ENCODE measurements around the gene LRP1B.
"Not testable (repeated sequence)": the region's sequence is repeated elsewhere in the genome, so short reads cannot be mapped to it uniquely, and the experiment has no call there.

The LRP1B gene

DNA sequence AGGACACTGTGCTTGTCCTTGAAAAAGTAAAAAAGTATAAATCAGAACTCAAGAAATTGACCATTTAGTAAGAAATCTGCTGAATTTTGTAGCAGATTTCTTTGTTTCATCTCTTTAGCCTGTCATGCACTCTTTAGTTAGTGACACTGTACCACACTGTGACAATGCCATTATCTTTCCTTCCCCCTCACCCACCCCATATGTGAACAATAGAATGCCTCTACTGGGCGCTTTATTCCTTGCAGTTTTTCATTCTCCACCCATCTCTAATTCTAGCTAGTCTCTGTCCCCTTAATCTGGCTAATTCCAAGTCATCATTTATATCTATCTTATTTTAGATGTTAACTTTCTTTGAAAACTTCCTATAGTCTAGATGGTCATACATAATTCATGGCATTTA lies 241.0 kb downstream of the LRP1B start:
- H3K27ac Mint-ChIP-seq = no peak overlapping the region
- CTCF ChIA-PET = no interaction called here
- H3K4me1 Mint-ChIP-seq = no peaks in the 10 kb centered on the region
- H3K4me3 Mint-ChIP-seq = no peak overlapping the region
- DNase-seq = no peak
- no peaks in the 10 kb centered on the region for H3K27me3 Mint-ChIP-seq
- H3K9me3 Mint-ChIP-seq = peaks cover 11% of the 10 kb centered on the region
- no peaks in the 10 kb centered on the region for H3K36me3 Mint-ChIP-seq

DNA sequence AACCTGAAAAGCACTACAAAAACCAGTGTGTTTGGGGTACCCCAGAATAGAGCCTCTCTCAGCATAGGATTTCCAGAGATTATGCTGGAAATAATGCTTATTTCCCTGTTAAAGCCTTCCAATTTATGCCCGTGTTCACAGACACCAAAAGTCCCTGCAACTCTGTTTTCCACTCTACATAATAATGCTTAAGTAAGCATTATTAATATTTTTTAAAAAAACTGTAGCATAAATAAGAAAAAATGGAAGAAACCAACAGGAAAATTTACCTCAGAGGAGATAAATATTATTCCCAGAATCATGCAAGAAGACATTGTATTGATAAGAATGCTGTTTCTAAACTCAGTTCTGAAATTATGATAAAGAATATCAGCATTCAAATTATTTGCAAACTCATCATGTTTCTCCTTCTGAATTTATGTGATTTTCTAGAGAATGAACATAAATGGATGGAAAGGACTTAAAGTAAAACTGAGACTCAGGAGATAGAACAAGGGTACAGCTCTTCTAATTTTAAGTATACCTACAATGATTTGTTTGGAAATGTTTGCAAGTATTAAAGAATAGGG lies 241.7 kb downstream of the LRP1B start:
- DNase-seq = no peak
- CTCF ChIA-PET = no interaction called here
- H3K4me3 Mint-ChIP-seq = no peak overlapping the region
- no peaks in the 10 kb centered on the region for H3K4me1 Mint-ChIP-seq
- H3K27ac Mint-ChIP-seq = no peak overlapping the region
- H3K27me3 Mint-ChIP-seq = no peaks in the 10 kb centered on the region
- peaks cover 11% of the 10 kb centered on the region for H3K9me3 Mint-ChIP-seq
- H3K36me3 Mint-ChIP-seq = no peaks in the 10 kb centered on the region

DNA sequence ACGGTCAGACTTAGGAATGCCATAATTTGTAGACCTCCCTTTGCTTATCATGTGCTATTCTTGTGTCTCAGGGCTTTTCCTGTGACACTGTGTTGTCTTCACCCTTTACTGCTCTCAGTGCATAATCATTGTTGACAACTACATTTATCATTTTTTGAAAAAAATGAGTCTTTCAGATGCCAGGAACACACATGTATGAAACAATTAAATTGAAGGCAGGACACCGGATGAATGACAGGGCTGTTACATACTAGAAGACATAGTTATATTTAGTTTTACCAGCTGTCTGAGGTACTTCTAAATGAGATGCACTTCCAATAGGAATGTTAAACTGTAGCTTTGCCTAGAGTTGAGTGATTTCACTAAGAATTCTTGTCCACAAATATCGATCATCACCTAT lies 243.5 kb downstream of the LRP1B start:
- H3K27me3 Mint-ChIP-seq = no peaks in the 10 kb centered on the region
- no peak for DNase-seq
- H3K4me1 Mint-ChIP-seq = no peaks in the 10 kb centered on the region
- H3K9me3 Mint-ChIP-seq = peaks cover 11% of the 10 kb centered on the region
- CTCF ChIA-PET = no interaction called here
- H3K36me3 Mint-ChIP-seq = no peaks in the 10 kb centered on the region
- H3K27ac Mint-ChIP-seq = no peak overlapping the region
- H3K4me3 Mint-ChIP-seq = no peak overlapping the region

DNA sequence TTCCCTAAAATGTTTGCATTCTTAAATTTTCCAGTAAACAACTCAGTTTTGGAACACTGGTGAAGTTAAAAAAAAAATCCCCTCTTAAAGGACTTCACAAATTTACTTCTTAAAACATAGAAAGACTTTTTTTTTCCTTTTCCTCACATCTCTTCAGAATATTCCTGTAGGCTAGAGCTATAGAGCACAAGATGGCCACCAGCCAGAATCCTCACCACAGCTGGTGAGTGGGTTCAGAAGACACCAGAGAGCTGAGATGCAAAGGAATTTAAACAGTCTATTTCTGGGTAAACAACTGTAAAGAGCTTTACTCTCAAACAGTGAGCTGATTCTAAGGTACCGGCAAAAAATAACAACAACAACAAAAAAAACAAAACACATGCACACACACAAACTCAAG lies 252.8 kb downstream of the LRP1B start:
- no peak for DNase-seq
- Mint-ChIP-seq H3K27ac (no peak overlapping the region), H3K27me3 (no peaks in the 10 kb centered on the region), H3K4me1 (no peaks in the 10 kb centered on the region), H3K4me3 (no peak overlapping the region), H3K9me3 (no peaks in the 10 kb centered on the region), H3K36me3 (no peaks in the 10 kb centered on the region)
- CTCF ChIA-PET = no interaction called here

DNA sequence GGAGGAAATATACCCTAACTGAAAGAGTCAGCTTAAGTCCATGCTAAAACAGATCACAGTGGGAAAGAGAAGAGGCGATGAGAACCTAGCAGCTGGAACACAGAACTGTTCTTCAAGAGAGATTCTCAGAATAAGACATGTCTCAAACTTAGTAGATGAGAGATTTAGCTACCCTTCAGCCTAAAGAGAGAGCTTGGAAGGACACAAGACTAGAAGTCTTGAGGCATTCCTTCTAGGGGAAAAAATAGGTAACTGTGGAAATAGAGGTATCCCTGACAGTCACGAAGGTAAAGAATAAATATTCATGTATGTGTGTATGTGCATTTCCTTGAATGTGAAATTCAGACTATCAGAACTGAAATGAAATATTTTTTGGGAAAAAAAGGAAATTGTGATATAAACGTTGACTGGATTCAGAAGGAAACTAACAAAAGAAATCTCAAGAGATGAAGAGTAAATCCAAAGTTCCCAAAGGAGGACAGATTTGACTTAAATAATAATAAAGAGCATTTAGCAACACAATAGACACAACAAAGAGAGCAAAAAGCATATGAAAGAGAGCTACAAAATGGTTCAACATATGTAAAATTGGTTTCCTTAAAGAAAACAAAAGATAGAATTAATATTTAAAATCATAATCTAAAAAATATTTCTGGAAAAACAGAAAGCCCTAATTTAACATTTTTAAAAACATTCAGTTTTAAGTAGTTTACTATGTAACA lies 258.7 kb downstream of the LRP1B start:
- H3K9me3 Mint-ChIP-seq = peaks cover 7% of the 10 kb centered on the region
- DNase-seq = no peak
- CTCF ChIA-PET = no interaction called here
- no peaks in the 10 kb centered on the region for H3K4me1 Mint-ChIP-seq
- H3K27me3 Mint-ChIP-seq = no peaks in the 10 kb centered on the region
- no peak overlapping the region for H3K27ac Mint-ChIP-seq
- no peaks in the 10 kb centered on the region for H3K36me3 Mint-ChIP-seq
- no peak overlapping the region for H3K4me3 Mint-ChIP-seq

DNA sequence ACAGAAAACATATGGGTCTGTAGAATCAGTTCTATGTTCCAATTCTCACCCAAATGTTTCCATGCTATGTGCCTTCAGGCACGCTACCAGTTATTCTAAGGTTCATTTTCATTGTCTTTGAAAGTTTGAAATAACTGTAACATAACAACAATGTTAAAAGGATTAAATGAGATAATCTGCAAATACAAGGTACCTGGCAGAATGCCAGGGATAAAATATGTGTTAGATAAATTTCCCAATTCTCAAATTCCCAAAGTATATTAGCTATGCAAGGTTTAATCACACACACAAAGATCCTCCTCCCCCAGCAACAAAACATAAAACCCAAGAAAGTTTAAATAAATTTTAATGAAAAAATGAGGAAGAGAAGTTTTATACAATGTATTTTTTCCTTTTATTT lies 261.2 kb downstream of the LRP1B start:
- H3K36me3 Mint-ChIP-seq = no peaks in the 10 kb centered on the region
- H3K9me3 Mint-ChIP-seq = peaks cover 12% of the 10 kb centered on the region

DNA sequence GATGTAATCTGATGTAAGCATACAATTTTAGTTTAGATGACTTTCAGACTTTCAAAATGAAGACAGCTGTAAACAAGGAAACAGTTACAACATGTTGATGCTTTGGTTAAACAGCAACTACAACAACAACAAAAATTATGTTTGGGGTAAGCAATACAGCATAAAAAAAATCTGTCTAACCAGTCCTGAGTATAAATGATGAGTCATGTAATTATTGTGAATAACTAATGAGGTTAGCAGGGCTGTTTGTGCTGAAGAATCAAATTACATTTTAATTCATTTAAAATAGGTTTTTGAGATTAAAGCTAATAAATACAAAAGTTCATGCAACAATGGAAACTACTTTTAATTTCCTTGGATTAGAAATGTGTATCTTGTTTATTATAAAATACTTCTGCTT lies 266.9 kb downstream of the LRP1B start:
- Mint-ChIP-seq H3K4me1 (no peaks in the 10 kb centered on the region), H3K9me3 (peaks cover 9% of the 10 kb centered on the region), H3K27ac (no peak overlapping the region), H3K36me3 (no peaks in the 10 kb centered on the region), H3K27me3 (no peaks in the 10 kb centered on the region), H3K4me3 (no peak overlapping the region)
- no peak for DNase-seq
- CTCF ChIA-PET = no interaction called here

More for the DNA sequence above, 261.2 kb downstream of the LRP1B start:
- no peak for DNase-seq
- H3K27ac Mint-ChIP-seq = no peak overlapping the region
- CTCF ChIA-PET = no interaction called here
- no peaks in the 10 kb centered on the region for H3K27me3 Mint-ChIP-seq
- no peak overlapping the region for H3K4me3 Mint-ChIP-seq
- no peaks in the 10 kb centered on the region for H3K4me1 Mint-ChIP-seq

DNA sequence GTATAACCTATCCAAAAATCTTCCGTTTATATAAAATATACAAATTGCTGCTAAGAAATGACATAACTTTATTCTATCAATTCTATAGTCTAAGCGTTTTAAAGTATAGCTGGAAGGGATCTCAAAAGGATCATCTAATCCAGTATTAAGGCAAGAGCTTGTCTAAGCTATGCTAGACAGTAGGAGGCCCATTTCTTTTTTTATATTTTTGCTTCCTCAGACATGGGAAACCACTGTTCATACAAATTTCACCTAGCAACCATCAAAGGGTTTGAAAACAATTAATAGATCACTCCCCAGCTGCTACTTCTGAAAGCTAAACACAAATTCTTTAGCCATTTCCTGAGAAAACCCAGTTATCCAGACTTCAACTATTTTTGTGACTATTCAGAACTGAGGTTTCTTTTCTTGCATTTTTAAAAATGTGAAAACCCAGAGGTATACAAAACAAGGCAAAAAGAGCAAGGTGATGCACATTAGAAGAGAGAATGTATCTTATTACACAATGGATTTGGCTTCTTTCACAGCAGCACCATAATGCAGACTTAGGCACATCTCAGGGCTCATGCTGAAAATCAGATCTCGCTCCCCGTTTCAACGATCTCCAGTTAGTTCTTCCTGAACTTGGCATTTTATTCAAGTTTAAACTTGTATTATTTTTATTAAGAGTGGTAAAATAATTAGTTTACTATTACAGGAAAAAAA lies 274.4 kb downstream of the LRP1B start:
- no peak for DNase-seq
- Mint-ChIP-seq H3K4me3 (no peak overlapping the region), H3K9me3 (peaks cover 5% of the 10 kb centered on the region), H3K36me3 (no peaks in the 10 kb centered on the region), H3K4me1 (no peaks in the 10 kb centered on the region), H3K27ac (no peak overlapping the region), H3K27me3 (no peaks in the 10 kb centered on the region)
- CTCF ChIA-PET = no interaction called here

DNA sequence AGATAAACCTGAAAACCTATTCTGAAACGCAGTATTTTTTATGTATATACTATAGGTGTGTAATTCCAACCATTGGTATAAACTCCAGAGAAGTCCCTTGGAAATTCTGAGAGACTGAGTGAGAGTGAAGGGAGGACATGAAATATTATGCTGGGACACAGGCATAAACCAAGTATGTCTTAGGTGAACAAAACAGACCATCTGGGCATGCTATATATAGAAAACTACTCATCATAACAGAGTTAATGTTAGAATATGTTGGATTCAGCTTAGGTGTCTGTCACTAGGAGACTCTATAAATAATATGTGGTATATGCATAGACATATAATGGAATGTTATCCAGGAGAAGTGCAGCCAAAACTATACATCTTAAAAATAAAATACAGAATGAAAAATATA lies 282.6 kb downstream of the LRP1B start:
- H3K4me3 Mint-ChIP-seq = no peak overlapping the region
- H3K27ac Mint-ChIP-seq = no peak overlapping the region
- no peaks in the 10 kb centered on the region for H3K4me1 Mint-ChIP-seq
- no peaks in the 10 kb centered on the region for H3K9me3 Mint-ChIP-seq
- H3K27me3 Mint-ChIP-seq = no peaks in the 10 kb centered on the region
- no peaks in the 10 kb centered on the region for H3K36me3 Mint-ChIP-seq
- CTCF ChIA-PET = no interaction called here
- no peak for DNase-seq

DNA sequence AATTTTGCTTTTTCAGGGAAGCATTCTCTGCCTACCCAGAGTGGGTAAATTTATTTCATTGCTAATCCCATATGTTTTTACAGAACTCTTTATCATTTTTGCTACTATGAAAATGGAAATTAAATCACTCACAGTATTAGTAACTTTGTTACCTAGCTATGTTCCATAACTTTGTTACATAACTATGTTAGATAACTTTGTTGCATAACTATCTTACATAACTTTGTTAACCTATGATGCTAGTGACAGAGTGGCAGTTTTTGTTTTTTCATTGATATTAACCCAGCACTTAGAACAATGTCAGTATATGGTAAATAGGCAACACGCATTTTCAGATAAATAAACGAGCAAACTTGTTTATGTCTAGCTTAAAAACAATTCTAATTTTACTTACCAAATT lies 286.6 kb downstream of the LRP1B start:
- CTCF ChIA-PET = no interaction called here
- Mint-ChIP-seq H3K9me3 (peaks cover 5% of the 10 kb centered on the region), H3K4me1 (no peaks in the 10 kb centered on the region), H3K27ac (no peak overlapping the region), H3K27me3 (no peaks in the 10 kb centered on the region), H3K4me3 (no peak overlapping the region), H3K36me3 (no peaks in the 10 kb centered on the region)
- no peak for DNase-seq

DNA sequence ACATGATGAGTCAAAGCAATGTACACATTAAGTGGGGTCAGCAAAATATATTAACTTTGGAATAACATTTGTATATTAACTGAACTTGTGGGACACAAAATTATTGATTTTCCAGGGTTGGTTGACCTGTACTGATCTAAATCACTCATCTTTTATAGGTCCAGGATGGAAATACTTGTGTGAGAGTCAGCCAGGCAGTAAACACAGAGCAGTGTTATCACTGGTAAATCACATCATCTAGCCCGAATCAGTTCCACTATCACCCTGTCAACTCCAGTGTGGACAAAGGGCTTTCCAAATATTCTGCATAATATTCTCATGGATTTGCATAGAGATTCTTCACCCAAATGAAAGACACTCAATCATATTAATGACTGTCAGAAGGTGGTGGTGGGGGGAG lies 295.7 kb downstream of the LRP1B start:
- Mint-ChIP-seq H3K27me3 (no peaks in the 10 kb centered on the region), H3K9me3 (peaks cover 2% of the 10 kb centered on the region), H3K4me1 (no peaks in the 10 kb centered on the region), H3K36me3 (no peaks in the 10 kb centered on the region), H3K4me3 (no peak overlapping the region), H3K27ac (no peak overlapping the region)
- CTCF ChIA-PET = no interaction called here
- DNase-seq = no peak

DNA sequence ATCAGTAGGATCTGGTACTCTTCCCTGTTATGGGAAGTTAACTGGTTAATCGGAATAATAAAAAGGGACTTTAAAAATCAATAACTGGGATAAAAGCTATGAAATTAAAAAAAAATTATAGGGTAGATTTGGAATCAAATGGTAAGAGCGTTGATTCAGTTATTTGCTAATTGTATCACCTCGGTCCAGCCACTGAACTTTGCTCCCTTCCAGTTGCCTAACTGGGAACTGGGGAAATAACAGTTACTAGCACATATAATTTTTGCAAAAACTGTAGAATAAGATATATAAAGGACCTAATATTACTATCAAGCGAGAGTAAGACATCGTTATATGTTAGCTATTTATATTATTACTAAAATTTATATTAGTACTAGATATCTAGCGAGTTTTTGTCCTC lies 302.1 kb downstream of the LRP1B start:
- CTCF ChIA-PET = no interaction called here
- H3K4me1 Mint-ChIP-seq = no peaks in the 10 kb centered on the region
- H3K4me3 Mint-ChIP-seq = no peak overlapping the region

DNA sequence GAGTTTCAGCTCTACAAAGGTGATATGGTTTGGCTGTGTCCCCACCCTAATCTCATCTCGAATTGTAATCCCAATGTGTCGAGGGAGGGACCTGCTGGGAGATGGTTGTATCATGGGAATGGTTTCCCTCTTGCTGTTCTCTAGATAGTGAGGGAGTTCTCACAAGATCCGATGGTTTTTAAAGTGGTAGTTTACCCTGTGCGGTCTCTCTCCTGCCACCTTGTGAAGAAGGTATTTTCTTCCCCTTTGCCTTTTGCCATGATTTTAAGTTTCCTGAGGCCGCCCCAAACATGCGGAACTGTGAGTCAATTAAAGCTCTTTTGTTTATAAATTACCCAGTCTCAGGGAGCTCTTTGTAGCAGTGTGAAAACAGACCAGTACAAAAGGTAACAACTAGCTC lies 306.0 kb downstream of the LRP1B start:
- no peak overlapping the region for H3K4me3 Mint-ChIP-seq
- H3K4me1 Mint-ChIP-seq = no peaks in the 10 kb centered on the region
- H3K9me3 Mint-ChIP-seq = peaks cover 10% of the 10 kb centered on the region
- CTCF ChIA-PET = no interaction called here
- no peaks in the 10 kb centered on the region for H3K27me3 Mint-ChIP-seq
- H3K36me3 Mint-ChIP-seq = no peaks in the 10 kb centered on the region
- no peak for DNase-seq
- H3K27ac Mint-ChIP-seq = no peak overlapping the region

More for the DNA sequence above, 302.1 kb downstream of the LRP1B start:
- H3K27me3 Mint-ChIP-seq = no peaks in the 10 kb centered on the region
- peaks cover 6% of the 10 kb centered on the region for H3K9me3 Mint-ChIP-seq
- no peaks in the 10 kb centered on the region for H3K36me3 Mint-ChIP-seq
- DNase-seq = no peak
- no peak overlapping the region for H3K27ac Mint-ChIP-seq

DNA sequence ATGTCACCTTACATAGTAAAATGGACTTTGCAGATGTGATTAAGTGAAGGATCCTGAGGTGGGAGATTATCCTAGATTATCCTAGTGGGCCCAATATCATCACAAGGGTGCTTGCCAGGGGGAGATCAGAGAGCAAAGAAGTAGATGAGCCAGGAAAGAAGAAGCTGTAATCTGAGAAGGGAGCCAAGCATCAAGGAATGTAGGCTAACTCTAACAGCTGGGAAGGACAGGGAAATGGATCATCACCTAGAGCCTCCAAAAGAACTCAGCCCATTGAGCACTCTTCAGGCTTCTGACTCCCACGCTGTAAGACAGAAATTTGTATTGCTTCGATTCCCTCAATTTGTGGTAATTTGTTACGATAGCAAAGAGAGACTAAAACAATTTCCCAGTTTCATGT lies 309.9 kb downstream of the LRP1B start:
- CTCF ChIA-PET = no interaction called here
- no peak overlapping the region for H3K4me3 Mint-ChIP-seq
- no peak overlapping the region for H3K27ac Mint-ChIP-seq
- no peaks in the 10 kb centered on the region for H3K27me3 Mint-ChIP-seq
- H3K36me3 Mint-ChIP-seq = no peaks in the 10 kb centered on the region
- H3K9me3 Mint-ChIP-seq = peaks cover 12% of the 10 kb centered on the region
- no peaks in the 10 kb centered on the region for H3K4me1 Mint-ChIP-seq
- no peak for DNase-seq

DNA sequence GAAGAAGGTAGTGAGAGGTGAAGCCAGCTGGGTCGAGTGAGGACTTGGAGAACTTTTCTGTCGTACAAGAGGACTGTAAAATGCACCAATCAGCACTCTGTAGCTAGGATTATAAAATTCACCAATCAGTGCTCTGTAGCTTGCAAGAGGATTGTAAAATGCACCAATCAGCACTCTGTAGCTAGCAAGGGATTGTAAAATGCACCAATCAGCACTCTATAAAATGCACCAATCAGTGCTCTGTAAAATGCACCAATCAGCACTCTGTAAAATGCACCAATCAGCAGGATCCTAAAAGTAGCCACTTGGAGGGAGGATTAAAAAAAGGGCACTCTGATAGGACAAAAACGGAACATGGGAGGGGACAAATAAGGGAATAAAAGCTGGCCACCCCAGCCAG lies 315.5 kb downstream of the LRP1B start:
- H3K9me3 Mint-ChIP-seq = peaks cover 28% of the 10 kb centered on the region
- not testable (repeated sequence) for H3K4me1 Mint-ChIP-seq

More for the DNA sequence above, 315.5 kb downstream of the LRP1B start:
- H3K36me3 Mint-ChIP-seq, H3K27me3 Mint-ChIP-seq, DNase-seq, H3K27ac Mint-ChIP-seq, H3K4me3 Mint-ChIP-seq, CTCF ChIA-PET: not testable (repeated sequence)

Measured in activated naive CD4-positive, alpha-beta T cell treated with anti-CD3 and anti-CD28 coated beads, Interleukin-2, amount 10 ng/mL, durations not matched to agents 7 days and 5 days (primary cell).